ENCODE measurements around the gene ZNF615.

DNA sequence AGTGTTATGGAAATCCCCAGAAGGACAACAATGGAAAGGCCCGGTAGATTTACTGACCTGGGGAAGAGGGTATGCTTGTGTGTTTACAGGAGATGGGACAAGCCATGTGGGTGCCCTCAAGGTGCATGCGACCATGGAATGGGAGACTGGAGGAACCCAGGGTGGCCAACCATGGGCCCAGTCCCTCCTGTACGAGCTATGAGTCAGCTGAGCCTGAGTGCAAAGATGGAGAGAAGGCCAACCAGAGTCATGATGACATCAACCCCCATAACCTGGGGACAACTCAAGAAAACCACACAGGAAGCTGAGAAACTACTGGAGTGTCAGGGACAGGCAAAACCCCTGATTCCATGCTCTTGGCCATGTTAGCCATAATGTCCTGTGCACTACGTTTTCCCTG lies 29.1 kb downstream of the ZNF615 start:
- no peak for TF ChIP-seq POLR2A (IDR thresholded peaks at IDR 0.05)
- TF ChIP-seq, protein P1, sequence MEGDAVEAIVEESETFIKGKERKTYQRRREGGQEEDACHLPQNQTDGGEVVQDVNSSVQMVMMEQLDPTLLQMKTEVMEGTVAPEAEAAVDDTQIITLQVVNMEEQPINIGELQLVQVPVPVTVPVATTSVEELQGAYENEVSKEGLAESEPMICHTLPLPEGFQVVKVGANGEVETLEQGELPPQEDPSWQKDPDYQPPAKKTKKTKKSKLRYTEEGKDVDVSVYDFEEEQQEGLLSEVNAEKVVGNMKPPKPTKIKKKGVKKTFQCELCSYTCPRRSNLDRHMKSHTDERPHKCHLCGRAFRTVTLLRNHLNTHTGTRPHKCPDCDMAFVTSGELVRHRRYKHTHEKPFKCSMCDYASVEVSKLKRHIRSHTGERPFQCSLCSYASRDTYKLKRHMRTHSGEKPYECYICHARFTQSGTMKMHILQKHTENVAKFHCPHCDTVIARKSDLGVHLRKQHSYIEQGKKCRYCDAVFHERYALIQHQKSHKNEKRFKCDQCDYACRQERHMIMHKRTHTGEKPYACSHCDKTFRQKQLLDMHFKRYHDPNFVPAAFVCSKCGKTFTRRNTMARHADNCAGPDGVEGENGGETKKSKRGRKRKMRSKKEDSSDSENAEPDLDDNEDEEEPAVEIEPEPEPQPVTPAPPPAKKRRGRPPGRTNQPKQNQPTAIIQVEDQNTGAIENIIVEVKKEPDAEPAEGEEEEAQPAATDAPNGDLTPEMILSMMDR (IDR thresholded peaks at IDR 0.05) = no peak

Data from testis (tissue), 2 donors.